HT-29 (cell line): Measurements from ENCODE around the gene TFAM. TPM values are rescaled to one million over a fixed set of nuclear protein-coding genes. Genes with fewer than 3 reads are reported as not detected.
A peak's percentile ranks its signal among the peaks of the same experiment; 100 is the strongest.
"Not testable (repeated sequence)": the region's sequence is repeated elsewhere in the genome, so short reads cannot be mapped to it uniquely, and the experiment has no call there.

Source experiments
- DNase-seq: peaks from one replicate; pipeline ENCODE4 v3.0.0-alpha.2; 2015; ENCODE audit warnings: low spot score
- total RNA-seq: library from RNA; depleted of rRNA; stranded (reverse); fragments of >200 nt; shearing (Covaris generic); gene quantifications from 2 replicates; pipeline ENCODE4 v1.2.3, GENCODE V29; 2014

TFAM gene
- total RNA-seq, 1 experiment from 2014 or later, result 55.5 TPM

DNA sequence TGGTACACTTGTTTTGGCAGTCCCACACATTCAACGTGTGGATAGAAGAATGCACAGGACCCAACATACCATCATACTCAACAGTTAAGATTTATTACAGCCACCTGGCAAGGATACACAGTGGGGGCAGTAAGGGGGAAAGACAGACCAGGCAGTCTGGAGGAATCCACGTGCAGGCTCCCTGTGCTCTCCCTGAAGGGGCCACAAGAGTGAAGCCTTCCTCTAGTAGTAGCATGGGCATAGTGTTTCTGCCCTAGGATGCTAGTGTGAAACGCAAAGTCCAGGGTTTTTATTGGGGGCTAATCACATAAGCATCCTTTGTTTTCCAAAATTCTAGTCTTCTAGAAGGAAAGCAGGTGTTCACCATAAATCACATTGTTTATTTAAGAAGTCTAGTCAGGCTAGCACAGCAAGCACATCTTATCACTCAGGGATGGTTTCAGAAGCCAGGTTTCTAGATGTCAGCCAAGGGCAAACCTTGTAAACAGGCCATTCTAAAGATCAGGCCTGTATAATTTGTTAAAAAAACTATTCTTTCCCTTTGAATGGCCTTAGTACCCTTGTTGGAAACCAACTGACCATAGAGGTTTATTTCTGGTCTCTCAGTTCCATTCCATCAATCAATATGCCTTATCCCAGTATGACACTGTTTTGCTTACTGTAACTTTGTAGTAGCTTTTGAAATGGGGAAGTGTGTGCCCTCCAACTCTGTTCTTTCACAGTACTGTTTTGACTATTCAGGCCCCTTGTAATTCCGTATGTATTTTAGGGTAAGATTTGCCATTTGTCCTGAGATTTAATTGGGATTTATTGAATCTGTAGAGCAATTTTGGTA lies 12.4 kb upstream of the TFAM start:
- DNase-seq, result no peak

- DNase-seq, result no peak
These were observed 11.8 kb upstream of the TFAM start for GRCh38 chr10:58373442-58373827.

- DNase-seq, result no peak
These were observed 2.7 kb upstream of the TFAM start for GRCh38 chr10:58382489-58382995.

- peak; percentile 29 for DNase-seq
These were observed 1.1 kb upstream of the TFAM start for GRCh38 chr10:58384095-58384494.

- no peak for DNase-seq
These were observed 639 bp upstream of the TFAM start for GRCh38 chr10:58384544-58384998.

DNA sequence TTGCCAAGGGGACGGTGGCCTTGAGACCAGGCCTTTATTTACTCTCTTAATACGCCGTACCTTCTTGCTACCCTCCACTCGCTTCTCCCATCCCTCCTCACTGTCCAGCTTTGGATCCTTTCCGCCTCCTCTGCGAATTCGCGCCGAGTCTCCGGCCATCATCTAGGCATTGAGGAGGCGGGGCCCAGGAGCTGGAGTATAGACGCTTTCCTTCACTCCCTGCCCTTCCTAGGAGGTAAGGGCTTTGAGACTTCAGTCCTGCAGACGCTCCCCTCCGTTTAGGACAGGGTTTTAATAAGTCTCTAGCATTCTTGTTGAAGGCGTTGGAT lies 538 bp downstream of the TFAM start:
- DNase-seq, result peak; percentile 71

DNA sequence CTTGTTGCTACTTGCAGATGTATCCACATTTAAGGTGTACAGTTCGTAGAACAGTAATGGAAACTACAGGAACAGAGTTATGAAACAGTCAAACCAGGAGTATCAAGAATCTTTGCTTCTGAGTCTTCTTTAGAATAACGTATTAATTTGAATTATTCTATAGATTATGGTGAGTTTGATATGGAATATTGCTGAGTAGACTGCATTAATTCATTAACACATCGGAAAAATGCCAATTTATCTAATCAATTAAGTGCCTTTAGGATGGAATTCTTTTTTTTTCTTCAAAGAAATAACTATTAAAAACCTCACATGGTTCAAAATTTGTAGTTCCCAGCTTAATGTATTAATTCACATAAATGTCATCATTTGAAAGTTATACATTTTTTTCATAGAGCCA lies 3.8 kb downstream of the TFAM start:
- no peak for DNase-seq

- DNase-seq, result no peak
These were observed 8.1 kb downstream of the TFAM start for GRCh38 chr10:58393317-58393716.

- no peak for DNase-seq
These were observed 9.3 kb downstream of the TFAM start for GRCh38 chr10:58394471-58394870.

DNA sequence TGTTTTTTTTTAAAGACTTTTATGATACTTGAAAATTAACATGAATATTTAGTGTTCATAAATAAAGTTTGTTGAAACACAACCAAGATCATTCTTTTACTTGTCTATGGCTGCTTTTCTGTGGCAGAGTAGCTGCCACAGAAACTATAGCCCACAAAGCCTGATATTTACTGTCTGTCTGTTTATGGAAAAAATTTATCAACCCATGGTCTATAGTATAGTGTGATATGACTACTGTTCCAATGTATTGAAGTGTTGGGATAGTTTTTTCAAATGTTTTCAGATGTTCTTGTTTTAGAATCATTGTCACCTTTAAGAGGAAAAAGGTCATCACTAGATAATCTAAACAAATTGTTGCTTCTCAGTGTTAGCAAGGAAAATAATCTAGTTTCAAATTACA lies 10.8 kb downstream of the TFAM start:
- no peak for DNase-seq

DNA sequence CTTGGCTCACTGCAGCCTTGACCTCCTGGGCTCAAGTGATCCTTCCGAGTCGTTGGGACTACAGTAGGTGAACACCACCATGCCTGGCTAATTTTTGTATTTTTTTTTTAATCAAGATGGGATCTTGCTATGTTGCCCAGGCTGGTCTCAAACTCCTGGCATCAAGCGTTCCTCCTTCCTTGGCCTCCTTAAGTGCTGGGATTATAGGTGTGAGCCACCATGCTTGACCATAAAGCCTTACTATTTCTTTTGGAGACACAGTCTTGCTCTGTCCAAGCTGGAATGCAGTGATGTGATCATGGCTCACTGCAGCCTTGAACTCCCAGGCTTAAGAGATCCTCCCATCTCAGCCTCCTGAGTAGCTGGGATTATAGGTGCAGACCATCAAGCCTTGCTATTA lies 12.6 kb downstream of the TFAM start:
- DNase-seq, result no peak

DNA sequence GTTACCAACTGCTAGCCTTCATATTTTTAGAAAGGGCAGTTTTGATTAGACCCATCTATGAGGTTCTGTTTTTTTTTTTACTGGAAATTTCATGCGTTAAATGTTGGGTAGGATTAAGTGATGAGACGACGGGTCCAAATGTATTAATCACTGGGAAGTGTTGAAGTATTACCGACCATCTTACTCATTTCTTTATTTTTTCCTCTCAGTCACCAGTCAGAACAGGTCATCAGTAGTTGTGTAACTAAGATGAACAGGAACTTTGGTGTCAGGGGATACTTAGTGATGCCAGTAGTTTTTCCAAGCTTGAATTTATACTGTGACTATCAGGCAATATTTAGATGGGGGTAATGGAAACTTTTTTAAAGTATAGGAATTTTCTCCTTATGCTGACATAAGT lies 14.2 kb downstream of the TFAM start:
- DNase-seq, result no peak

GRCh38 chr10:58400609-58401008 lies 15.4 kb downstream of the TFAM start:
- no peak for DNase-seq

GRCh38 chr10:58404001-58404400 lies 18.8 kb downstream of the TFAM start:
- DNase-seq, result no peak

GRCh38 chr10:58409956-58410610 lies 24.9 kb downstream of the TFAM start:
- DNase-seq, result no peak

DNA sequence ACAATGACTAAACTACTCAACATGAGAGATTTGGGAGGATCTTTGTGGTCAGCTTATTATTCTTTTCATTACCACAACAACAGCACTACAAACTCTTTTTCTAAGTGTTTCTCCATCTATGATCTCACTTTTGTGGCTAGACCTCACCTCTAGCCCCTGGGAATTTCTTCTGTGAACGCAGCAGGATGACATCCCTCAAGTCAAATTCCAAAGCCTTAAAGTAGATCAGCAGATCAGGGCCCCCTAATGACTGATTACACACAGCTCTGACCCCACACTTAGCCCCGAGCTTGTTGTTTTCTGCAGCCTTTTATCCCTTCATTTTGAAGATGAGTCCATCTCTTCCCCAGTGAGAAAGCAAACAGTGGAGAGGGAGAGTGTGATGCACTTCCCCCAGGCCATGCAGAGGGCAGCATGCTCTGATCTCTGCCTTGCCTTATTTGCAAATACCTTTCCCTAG lies 27.3 kb downstream of the TFAM start:
- DNase-seq, result no peak

DNA sequence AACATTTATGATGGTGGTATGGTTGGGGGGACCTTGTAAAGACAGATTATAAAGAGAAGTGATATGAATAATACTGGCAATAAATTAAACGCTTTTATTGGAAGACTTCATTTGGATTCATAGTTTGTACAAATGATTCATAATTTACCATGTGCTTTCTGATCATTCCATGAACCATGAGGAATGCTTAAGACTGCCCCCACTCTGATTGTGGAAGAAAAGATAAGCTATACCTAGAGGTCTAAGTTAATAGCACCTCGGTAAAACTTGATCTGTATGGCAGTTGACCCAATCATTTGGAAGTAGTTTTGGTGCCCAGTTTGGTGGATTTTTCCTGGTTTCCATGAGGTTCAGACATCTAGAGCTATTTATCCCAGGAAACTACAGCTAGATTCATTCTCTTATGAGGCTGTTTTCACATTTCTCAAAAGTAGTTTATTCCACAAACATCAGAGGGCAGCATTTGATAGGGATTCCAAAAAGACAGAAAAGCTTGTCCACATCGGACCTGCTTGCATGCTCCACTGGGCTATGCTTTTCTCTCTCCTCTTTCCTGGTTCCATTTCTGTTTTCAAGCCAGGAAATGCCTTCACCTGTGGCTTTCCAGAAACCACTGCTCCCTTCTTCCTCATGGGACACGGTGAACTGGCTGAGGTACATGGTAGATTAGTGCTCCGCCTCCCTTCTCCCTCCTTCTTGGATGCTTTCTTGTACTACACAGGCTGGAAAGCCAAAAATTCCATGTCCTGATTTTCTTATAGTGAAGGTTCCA lies 29.2 kb downstream of the TFAM start:
- peak; percentile 73 for DNase-seq

DNA sequence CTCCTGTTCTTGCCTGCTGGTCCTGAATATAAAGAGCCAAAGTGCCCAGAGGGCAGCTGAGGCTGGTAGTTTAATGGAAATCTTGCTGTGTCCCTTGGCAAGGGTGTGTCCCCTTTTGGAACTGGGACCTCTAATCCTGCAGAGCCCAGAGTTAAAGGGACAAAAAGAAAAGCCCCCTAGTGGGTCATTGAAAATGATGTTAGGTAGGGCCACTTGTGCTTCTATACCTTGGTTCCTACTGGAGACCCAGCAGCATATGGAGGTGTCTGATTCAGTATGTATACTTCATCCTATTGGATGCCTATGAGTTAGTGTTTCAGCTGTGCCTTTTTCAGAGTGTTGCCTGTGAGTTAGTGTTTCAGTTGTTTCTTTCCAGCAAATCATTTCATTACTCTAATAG lies 30.5 kb downstream of the TFAM start:
- no peak for DNase-seq

GRCh38 chr10:58417902-58418301 lies 32.7 kb downstream of the TFAM start:
- not testable (repeated sequence) for DNase-seq

DNA sequence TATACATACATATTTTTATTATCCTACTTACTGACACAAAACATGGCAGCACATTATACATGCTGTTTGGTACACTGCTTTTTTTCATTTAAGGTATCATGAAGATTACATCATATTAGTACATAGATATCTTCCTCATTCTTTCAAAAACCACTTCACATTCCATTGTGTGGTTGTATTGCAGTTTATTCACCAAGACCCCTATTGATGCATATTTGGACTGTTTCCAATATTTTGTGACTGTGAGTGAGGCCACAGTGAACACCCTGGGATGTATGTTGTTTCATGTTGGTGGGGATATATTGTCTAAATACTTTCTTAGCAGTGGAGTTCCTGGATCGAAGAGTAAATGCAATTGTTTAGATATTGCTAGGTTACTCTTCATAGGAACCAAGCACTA lies 39.0 kb downstream of the TFAM start:
- DNase-seq, result no peak

GRCh38 chr10:58428436-58428835 lies 43.2 kb downstream of the TFAM start:
- DNase-seq, result not testable (repeated sequence)

GRCh38 chr10:58431903-58432302 lies 46.7 kb downstream of the TFAM start:
- DNase-seq, result no peak
